IMR-90 (cell line): ENCODE data around the gene TMEM179.

Source experiments
- BHLHE40 ChIP-seq: fragments of 150-350 bp; IDR thresholded peaks from 2 replicates; pipeline ENCODE4 v1.6.1; 2016; ENCODE audit warnings: mild to moderate bottlenecking, low read depth, low read length
- CHD1 ChIP-seq: IDR thresholded peaks from 2 replicates; pipeline ENCODE4 v1.6.1; 2012; ENCODE audit warnings: low read depth, low read length, improper control_type of control experiment
- CTCF ChIP-seq: conservative IDR thresholded peaks from 2 replicates; pipeline ENCODE4 v1.5.1; 2012; ENCODE audit warnings: mild to moderate bottlenecking, low read depth, low read length, improper control_type of control experiment
- FOS ChIP-seq: fragments of 150-350 bp; IDR thresholded peaks from 2 replicates; pipeline ENCODE4 v1.6.1; 2016; ENCODE audit warnings: low read depth, low read length
- MAFK ChIP-seq: IDR thresholded peaks from 2 replicates; pipeline ENCODE4 v1.6.1; 2012; ENCODE audit warnings: low read depth, low read length, improper control_type of control experiment
- MAZ ChIP-seq: IDR thresholded peaks from 2 replicates; pipeline ENCODE4 v1.6.1; 2012; ENCODE audit warnings: low read depth, mild to moderate bottlenecking, low read length, improper control_type of control experiment, moderate library complexity, borderline replicate concordance
- MXI1 ChIP-seq: IDR thresholded peaks from 2 replicates; pipeline ENCODE4 v1.6.1; 2012; ENCODE audit warnings: low read depth, mild to moderate bottlenecking, low read length, moderate library complexity, borderline replicate concordance
- NFE2L2 ChIP-seq: fragments of 150-350 bp; IDR thresholded peaks from 2 replicates; pipeline ENCODE4 v1.6.1; 2016; ENCODE audit warnings: low read depth, mild to moderate bottlenecking, low read length
- POLR2A ChIP-seq: IDR thresholded peaks from 2 replicates; pipeline ENCODE4 v1.6.1; 2012; ENCODE audit warnings: mild to moderate bottlenecking, low read depth, low read length
- RAD21 ChIP-seq: IDR thresholded peaks from 2 replicates; pipeline ENCODE4 v1.6.1; 2012; ENCODE audit warnings: low read length, improper control_type of control experiment
- RCOR1 ChIP-seq: IDR thresholded peaks from 2 replicates; pipeline ENCODE4 v1.6.1; 2012; ENCODE audit warnings: mild to moderate bottlenecking, low read length, improper control_type of control experiment; ENCODE audit not compliant: insufficient replicate concordance
- RFX5 ChIP-seq: IDR thresholded peaks from 2 replicates; pipeline ENCODE4 v1.8.0; 2012; ENCODE audit warnings: low read depth, mild to moderate bottlenecking, low read length, moderate library complexity
- TF ChIP-seq, protein P1 (sequence below): fragments of 150-350 bp; IDR thresholded peaks from 2 replicates; pipeline ENCODE4 v1.6.1; 2017; ENCODE audit warnings: mild to moderate bottlenecking, antibody characterized with exemption, low read length, low read depth
- TF ChIP-seq, protein P2 (sequence below): fragments of 150-350 bp; IDR thresholded peaks from 2 replicates; pipeline ENCODE4 v1.6.1; 2016; ENCODE audit warnings: low read depth, mild to moderate bottlenecking, low read length, moderate library complexity, borderline replicate concordance

DNA sequence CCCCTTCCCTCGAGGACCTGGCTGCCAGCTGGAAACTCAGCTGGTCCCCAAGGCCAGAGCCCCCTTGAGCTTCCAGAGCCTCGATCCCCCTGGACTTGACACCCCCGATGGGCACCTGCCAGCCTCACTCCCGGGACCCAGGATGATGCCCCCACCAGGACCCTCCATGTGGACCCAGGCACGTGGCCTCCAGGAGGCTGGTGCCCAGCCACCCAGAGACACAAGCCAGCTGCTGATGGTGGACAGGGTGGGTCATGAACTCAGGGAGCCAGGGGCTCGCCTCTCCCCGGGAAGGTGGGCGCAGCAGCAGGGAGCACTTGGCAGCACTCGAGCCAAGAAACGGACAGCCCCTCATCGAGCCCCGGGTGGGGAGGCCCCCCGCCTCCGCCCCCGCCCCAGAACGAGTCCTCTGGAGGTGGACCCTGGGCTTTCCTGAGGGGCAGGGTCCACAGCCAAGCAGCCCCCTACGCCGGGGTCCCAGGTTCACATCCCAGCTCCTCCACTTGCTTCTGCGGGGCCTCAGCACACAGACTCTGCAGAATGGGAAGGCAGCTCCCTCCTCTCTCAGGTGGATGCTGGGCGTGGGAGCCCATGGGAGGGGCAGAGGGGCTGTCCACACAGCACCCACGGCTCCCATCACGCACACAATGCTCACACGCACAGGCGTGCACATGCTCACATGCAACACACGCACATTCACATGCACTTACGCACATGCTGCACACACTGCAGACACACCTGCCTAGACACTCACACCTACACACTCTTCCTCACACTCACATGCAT is 12.9 kb downstream of the TMEM179 start:
- TF ChIP-seq FOS = no peak
- no peak for TF ChIP-seq CTCF
- TF ChIP-seq RCOR1 = no peak
- TF ChIP-seq RFX5 = no peak
- TF ChIP-seq, protein P1, sequence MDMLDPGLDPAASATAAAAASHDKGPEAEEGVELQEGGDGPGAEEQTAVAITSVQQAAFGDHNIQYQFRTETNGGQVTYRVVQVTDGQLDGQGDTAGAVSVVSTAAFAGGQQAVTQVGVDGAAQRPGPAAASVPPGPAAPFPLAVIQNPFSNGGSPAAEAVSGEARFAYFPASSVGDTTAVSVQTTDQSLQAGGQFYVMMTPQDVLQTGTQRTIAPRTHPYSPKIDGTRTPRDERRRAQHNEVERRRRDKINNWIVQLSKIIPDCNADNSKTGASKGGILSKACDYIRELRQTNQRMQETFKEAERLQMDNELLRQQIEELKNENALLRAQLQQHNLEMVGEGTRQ = no peak
- TF ChIP-seq RAD21 = no peak
- TF ChIP-seq POLR2A = no peak
- TF ChIP-seq CHD1 = no peak
- no peak for TF ChIP-seq MAZ
- no peak for TF ChIP-seq MAFK
- TF ChIP-seq MXI1 = no peak
- TF ChIP-seq, protein P2, sequence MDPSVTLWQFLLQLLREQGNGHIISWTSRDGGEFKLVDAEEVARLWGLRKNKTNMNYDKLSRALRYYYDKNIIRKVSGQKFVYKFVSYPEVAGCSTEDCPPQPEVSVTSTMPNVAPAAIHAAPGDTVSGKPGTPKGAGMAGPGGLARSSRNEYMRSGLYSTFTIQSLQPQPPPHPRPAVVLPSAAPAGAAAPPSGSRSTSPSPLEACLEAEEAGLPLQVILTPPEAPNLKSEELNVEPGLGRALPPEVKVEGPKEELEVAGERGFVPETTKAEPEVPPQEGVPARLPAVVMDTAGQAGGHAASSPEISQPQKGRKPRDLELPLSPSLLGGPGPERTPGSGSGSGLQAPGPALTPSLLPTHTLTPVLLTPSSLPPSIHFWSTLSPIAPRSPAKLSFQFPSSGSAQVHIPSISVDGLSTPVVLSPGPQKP = no peak
- no peak for TF ChIP-seq BHLHE40
- TF ChIP-seq NFE2L2 = no peak
